HepG2 (cell line): ENCODE data around the gene TCP11L1. TPM values are rescaled to one million over a fixed set of nuclear protein-coding genes. Genes with fewer than 3 reads are reported as not detected.

Source experiments
- AKAP8 ChIP-seq: sonication (generic); formaldehyde crosslinking; IDR thresholded peaks from 2 replicates; pipeline ENCODE4 v1.5.1; 2020; ENCODE audit warnings: mild to moderate bottlenecking, missing genetic modification reagents
- ATF5 ChIP-seq: sonication (generic); formaldehyde crosslinking; IDR thresholded peaks from 2 replicates; pipeline ENCODE4 v1.4.0; 2020; ENCODE audit warnings: mild to moderate bottlenecking, low read depth, missing genetic modification reagents
- CCDC6 ChIP-seq: sonication (generic); formaldehyde crosslinking; IDR thresholded peaks from 2 replicates; pipeline ENCODE4 v1.8.1; 2022; ENCODE audit warnings: mild to moderate bottlenecking, missing genetic modification reagents, moderate library complexity
- CHD4 ChIP-seq: fragments of 200-600 bp; sonication (generic); IDR thresholded peaks from 2 replicates; pipeline ENCODE4 v1.7.0; 2017; ENCODE audit warnings: mild to moderate bottlenecking, low read length, borderline replicate concordance
- EHMT2 ChIP-seq: fragments of 200-600 bp; sonication (generic); IDR thresholded peaks from 2 replicates; pipeline ENCODE4 v1.7.0; 2017; ENCODE audit warnings: antibody characterized with exemption, low read depth, low read length, borderline replicate concordance
- FOXK2 ChIP-seq: fragments of 450-650 bp; IDR thresholded peaks from 2 replicates; pipeline ENCODE4 v1.6.1; 2016
- KAT7 ChIP-seq: IDR thresholded peaks from 2 replicates; pipeline ENCODE4 v1.6.1; 2018; ENCODE audit warnings: borderline replicate concordance, missing compliant biosample characterization
- PATZ1 ChIP-seq: sonication (generic); formaldehyde crosslinking; IDR thresholded peaks from 2 replicates; pipeline ENCODE4 v1.4.0; 2020; ENCODE audit warnings: missing genetic modification reagents
- PHF5A ChIP-seq: IDR thresholded peaks from one replicate; pipeline ENCODE4 v1.6.1; 2018; ENCODE audit warnings: low read depth, missing genetic modification reagents; ENCODE audit not compliant: unreplicated experiment
- TFDP2 ChIP-seq: sonication (generic); formaldehyde crosslinking; IDR thresholded peaks from 2 replicates; pipeline ENCODE4 v1.4.0; 2020; ENCODE audit warnings: missing genetic modification reagents
- TOPORS ChIP-seq: sonication (generic); formaldehyde crosslinking; IDR thresholded peaks from 2 replicates; pipeline ENCODE4 v1.8.0; 2023; ENCODE audit warnings: mild to moderate bottlenecking, missing genetic modification reagents
- ZNF501 ChIP-seq: sonication (generic); formaldehyde crosslinking; IDR thresholded peaks from 2 replicates; pipeline ENCODE4 v1.5.1; 2020; ENCODE audit warnings: mild to moderate bottlenecking, moderate library complexity, missing genetic modification reagents
- polyA plus RNA-seq, 8 experiments: library from polyadenylated mRNA; depleted of rRNA in 3 of 8; stranded (reverse) in 7 of 8; unstranded in 1 of 8; fragments of >200 nt; fragmentation: Illumina TruSeq in 4 of 8; extraction: Trizol in 4 of 8; gene quantifications; 2 replicates each; pipeline versions ENCODE4 v1.2.1 to v1.2.3, GENCODE V29; 2011 to 2016; ENCODE audit warnings: low read depth in 4 of 8, missing spikeins in 1 of 8, mixed read lengths in 1 of 8; ENCODE audit not compliant: insufficient read depth in 1 of 8
- total RNA-seq, 5 experiments: library from RNA; depleted of rRNA; stranded (reverse); fragments of >200 nt; fragmentation: Illumina TruSeq; extraction: Trizol; gene quantifications; 2 replicates each; pipeline ENCODE4 v1.2.3, GENCODE V29; 2016; ENCODE audit warnings: low read depth in 1 of 5
- TF ChIP-seq, protein P1 (sequence below): sonication (generic); formaldehyde crosslinking; IDR thresholded peaks from 2 replicates; pipeline ENCODE4 v1.4.0; 2020; ENCODE audit warnings: missing genetic modification reagents, borderline replicate concordance
- TF ChIP-seq, protein P2 (sequence below): sonication (generic); formaldehyde crosslinking; IDR thresholded peaks from 2 replicates; pipeline ENCODE4 v1.9.0; 2021; ENCODE audit warnings: missing genetic modification reagents, mild to moderate bottlenecking, borderline replicate concordance
- TF ChIP-seq, protein P3 (sequence below): sonication (generic); formaldehyde crosslinking; IDR thresholded peaks from 2 replicates; pipeline ENCODE4 v1.5.1; 2020; ENCODE audit warnings: missing genetic modification reagents, mild to moderate bottlenecking, borderline replicate concordance
- TF ChIP-seq, protein P4 (sequence below): sonication (generic); formaldehyde crosslinking; IDR thresholded peaks from 2 replicates; pipeline ENCODE4 v1.4.0; 2020; ENCODE audit warnings: missing genetic modification reagents
- TF ChIP-seq, protein P5 (sequence below): sonication (generic); formaldehyde crosslinking; IDR thresholded peaks from 2 replicates; pipeline ENCODE4 v1.5.1; 2020; ENCODE audit warnings: mild to moderate bottlenecking, missing genetic modification reagents, borderline replicate concordance

The TCP11L1 gene
- total and polyA plus RNA-seq, 2 of the 13 experiments (the other 11 are each of a cell fraction or from before 2014, with no cell fraction given), result 7.9 to 10.1 TPM

- no peak for TF ChIP-seq EHMT2
- no peak for TF ChIP-seq KAT7 (CRISPR knock-in tag)
- TF ChIP-seq TFDP2 (CRISPR knock-in tag), result no peak
- TF ChIP-seq CHD4, result no peak
- no peak for TF ChIP-seq ATF5 (CRISPR knock-in tag)
- TF ChIP-seq, protein P1, sequence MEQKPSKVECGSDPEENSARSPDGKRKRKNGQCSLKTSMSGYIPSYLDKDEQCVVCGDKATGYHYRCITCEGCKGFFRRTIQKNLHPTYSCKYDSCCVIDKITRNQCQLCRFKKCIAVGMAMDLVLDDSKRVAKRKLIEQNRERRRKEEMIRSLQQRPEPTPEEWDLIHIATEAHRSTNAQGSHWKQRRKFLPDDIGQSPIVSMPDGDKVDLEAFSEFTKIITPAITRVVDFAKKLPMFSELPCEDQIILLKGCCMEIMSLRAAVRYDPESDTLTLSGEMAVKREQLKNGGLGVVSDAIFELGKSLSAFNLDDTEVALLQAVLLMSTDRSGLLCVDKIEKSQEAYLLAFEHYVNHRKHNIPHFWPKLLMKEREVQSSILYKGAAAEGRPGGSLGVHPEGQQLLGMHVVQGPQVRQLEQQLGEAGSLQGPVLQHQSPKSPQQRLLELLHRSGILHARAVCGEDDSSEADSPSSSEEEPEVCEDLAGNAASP, result no peak
- TF ChIP-seq, protein P2, sequence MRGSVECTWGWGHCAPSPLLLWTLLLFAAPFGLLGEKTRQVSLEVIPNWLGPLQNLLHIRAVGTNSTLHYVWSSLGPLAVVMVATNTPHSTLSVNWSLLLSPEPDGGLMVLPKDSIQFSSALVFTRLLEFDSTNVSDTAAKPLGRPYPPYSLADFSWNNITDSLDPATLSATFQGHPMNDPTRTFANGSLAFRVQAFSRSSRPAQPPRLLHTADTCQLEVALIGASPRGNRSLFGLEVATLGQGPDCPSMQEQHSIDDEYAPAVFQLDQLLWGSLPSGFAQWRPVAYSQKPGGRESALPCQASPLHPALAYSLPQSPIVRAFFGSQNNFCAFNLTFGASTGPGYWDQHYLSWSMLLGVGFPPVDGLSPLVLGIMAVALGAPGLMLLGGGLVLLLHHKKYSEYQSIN (CRISPR knock-in tag), result no peak
- TF ChIP-seq FOXK2, result no peak
- no peak for TF ChIP-seq AKAP8 (CRISPR knock-in tag)
- TF ChIP-seq TOPORS (CRISPR knock-in tag), result no peak
- no peak for TF ChIP-seq PATZ1 (CRISPR knock-in tag)
- TF ChIP-seq, protein P3, sequence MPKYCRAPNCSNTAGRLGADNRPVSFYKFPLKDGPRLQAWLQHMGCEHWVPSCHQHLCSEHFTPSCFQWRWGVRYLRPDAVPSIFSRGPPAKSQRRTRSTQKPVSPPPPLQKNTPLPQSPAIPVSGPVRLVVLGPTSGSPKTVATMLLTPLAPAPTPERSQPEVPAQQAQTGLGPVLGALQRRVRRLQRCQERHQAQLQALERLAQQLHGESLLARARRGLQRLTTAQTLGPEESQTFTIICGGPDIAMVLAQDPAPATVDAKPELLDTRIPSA (CRISPR knock-in tag), result no peak
- TF ChIP-seq, protein P4, sequence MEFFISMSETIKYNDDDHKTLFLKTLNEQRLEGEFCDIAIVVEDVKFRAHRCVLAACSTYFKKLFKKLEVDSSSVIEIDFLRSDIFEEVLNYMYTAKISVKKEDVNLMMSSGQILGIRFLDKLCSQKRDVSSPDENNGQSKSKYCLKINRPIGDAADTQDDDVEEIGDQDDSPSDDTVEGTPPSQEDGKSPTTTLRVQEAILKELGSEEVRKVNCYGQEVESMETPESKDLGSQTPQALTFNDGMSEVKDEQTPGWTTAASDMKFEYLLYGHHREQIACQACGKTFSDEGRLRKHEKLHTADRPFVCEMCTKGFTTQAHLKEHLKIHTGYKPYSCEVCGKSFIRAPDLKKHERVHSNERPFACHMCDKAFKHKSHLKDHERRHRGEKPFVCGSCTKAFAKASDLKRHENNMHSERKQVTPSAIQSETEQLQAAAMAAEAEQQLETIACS (CRISPR knock-in tag), result no peak
- TF ChIP-seq CCDC6 (CRISPR knock-in tag), result no peak
- no peak for TF ChIP-seq ZNF501
- no peak for TF ChIP-seq PHF5A (CRISPR knock-in tag)
- TF ChIP-seq, protein P5, sequence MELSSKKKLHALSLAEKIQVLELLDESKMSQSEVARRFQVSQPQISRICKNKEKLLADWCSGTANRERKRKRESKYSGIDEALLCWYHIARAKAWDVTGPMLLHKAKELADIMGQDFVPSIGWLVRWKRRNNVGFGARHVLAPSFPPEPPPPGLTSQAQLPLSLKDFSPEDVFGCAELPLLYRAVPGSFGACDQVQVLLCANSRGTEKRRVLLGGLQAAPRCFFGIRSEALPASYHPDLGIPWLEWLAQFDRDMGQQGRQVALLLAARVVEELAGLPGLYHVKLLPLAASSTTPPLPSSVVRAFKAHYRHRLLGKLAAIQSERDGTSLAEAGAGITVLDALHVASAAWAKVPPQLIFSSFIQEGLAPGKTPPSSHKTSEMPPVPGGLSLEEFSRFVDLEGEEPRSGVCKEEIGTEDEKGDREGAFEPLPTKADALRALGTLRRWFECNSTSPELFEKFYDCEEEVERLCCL (CRISPR knock-in tag), result no peak
Observed at GRCh38 chr11:33040862-33041453, 1.6 kb downstream of the TCP11L1 start (continued).
